H9 (cell line): ENCODE measurements around the gene PATE2. TPM values are rescaled to one million over a fixed set of nuclear protein-coding genes. Genes with fewer than 3 reads are reported as not detected.

Experiments used
- DNase-seq: peaks from one replicate; pipeline ENCODE4 v3.0.0-alpha.2; 2017
- H2AFZ ChIP-seq: one replicate; pipeline ENCODE4 v1.6.1; 2013; ENCODE audit warnings: mild to moderate bottlenecking, low read length, control low read depth, moderate library complexity
- H2AK5ac ChIP-seq: 2 replicates; pipeline ENCODE4 v1.6.1; 2013; ENCODE audit warnings: low read length, control low read depth, mixed read lengths; ENCODE audit not compliant: insufficient read length
- H2BK120ac ChIP-seq: one replicate; pipeline ENCODE4 v1.6.1; 2013; ENCODE audit warnings: low read depth, mild to moderate bottlenecking, low read length, control low read depth, inconsistent platforms; ENCODE audit not compliant: poor library complexity, severe bottlenecking
- H2BK12ac ChIP-seq: 2 replicates; pipeline ENCODE4 v1.6.1; 2013; ENCODE audit warnings: low read length, control low read depth, mixed read lengths, low read depth; ENCODE audit not compliant: insufficient read length
- H2BK15ac ChIP-seq: 2 replicates; pipeline ENCODE4 v1.6.1; 2013; ENCODE audit warnings: low read depth, low read length, control low read depth
- H2BK20ac ChIP-seq: one replicate; pipeline ENCODE4 v1.6.1; 2013; ENCODE audit warnings: low read depth, mild to moderate bottlenecking, low read length, control low read depth, inconsistent platforms; ENCODE audit not compliant: poor library complexity, severe bottlenecking
- H2BK5ac ChIP-seq: 2 replicates; pipeline ENCODE4 v1.6.1; 2013; ENCODE audit warnings: low read length, control low read depth, mixed read lengths; ENCODE audit not compliant: insufficient read length
- H3K14ac ChIP-seq: 2 replicates; pipeline ENCODE4 v1.6.1; 2013; ENCODE audit warnings: low read length, control low read depth; ENCODE audit not compliant: insufficient read depth
- H3K18ac ChIP-seq: 2 replicates; pipeline ENCODE4 v1.6.1; 2013; ENCODE audit warnings: low read depth, mild to moderate bottlenecking, mixed read lengths, low read length, control low read depth; ENCODE audit not compliant: insufficient read length
- H3K23ac ChIP-seq: 2 replicates; pipeline ENCODE4 v1.6.1; 2013; ENCODE audit warnings: low read length, control low read depth, mixed read lengths, low read depth; ENCODE audit not compliant: insufficient read length
- H3K23me2 ChIP-seq: 2 replicates; pipeline ENCODE4 v1.6.1; 2013; ENCODE audit warnings: low read depth, mild to moderate bottlenecking, mixed read lengths, low read length, control low read depth; ENCODE audit not compliant: insufficient read length, poor library complexity, severe bottlenecking
- H3K27ac ChIP-seq: 2 replicates; pipeline ENCODE4 v1.5.1; 2013; ENCODE audit warnings: low read length, control low read depth, mixed read lengths, low read depth; ENCODE audit not compliant: insufficient read length
- H3K27me3 ChIP-seq: 2 replicates; pipeline ENCODE4 v1.6.1; 2013; ENCODE audit warnings: low read length, control low read depth, inconsistent platforms; ENCODE audit not compliant: insufficient read depth
- H3K4ac ChIP-seq: 2 replicates; pipeline ENCODE4 v1.6.1; 2013; ENCODE audit warnings: low read depth, mild to moderate bottlenecking, control low read depth, inconsistent platforms, low read length, moderate library complexity
- H3K4me1 ChIP-seq: 2 replicates; pipeline ENCODE4 v1.6.1; 2013; ENCODE audit warnings: low read length, control low read depth, inconsistent platforms; ENCODE audit not compliant: insufficient read depth
- H3K4me2 ChIP-seq: 2 replicates; pipeline ENCODE4 v1.6.1; 2013; ENCODE audit warnings: low read length, control low read depth, mixed read lengths; ENCODE audit not compliant: insufficient read length, insufficient read depth
- H3K56ac ChIP-seq: 2 replicates; pipeline ENCODE4 v1.6.1; 2013; ENCODE audit warnings: low read depth, mild to moderate bottlenecking, mixed read lengths, low read length, control low read depth; ENCODE audit not compliant: insufficient read length
- H3K79me1 ChIP-seq: 2 replicates; pipeline ENCODE4 v1.6.1; 2013; ENCODE audit warnings: low read depth, mild to moderate bottlenecking, moderate library complexity, low read length, control low read depth, inconsistent platforms; ENCODE audit not compliant: insufficient read depth, poor library complexity, severe bottlenecking
- H3K79me2 ChIP-seq: 2 replicates; pipeline ENCODE4 v1.6.1; 2013; ENCODE audit warnings: low read length, control low read depth, inconsistent platforms; ENCODE audit not compliant: insufficient read depth
- H3K9ac ChIP-seq: 2 replicates; pipeline ENCODE4 v1.6.1; 2013; ENCODE audit warnings: low read length, control low read depth, mixed read lengths; ENCODE audit not compliant: insufficient read length; ENCODE audit errors: extremely low read depth
- H3K9me3 ChIP-seq: one replicate; pipeline ENCODE4 v1.6.1; 2013; ENCODE audit warnings: low read depth, low read length, inconsistent platforms; ENCODE audit not compliant: control insufficient read depth
- H3T11ph ChIP-seq: one replicate; pipeline ENCODE4 v1.6.1; 2013; ENCODE audit warnings: mild to moderate bottlenecking, low read length, control low read depth, inconsistent platforms
- H4K20me1 ChIP-seq: one replicate; pipeline ENCODE4 v1.6.1; 2013; ENCODE audit not compliant: control insufficient read depth, insufficient read length, insufficient read depth
- H4K5ac ChIP-seq: 2 replicates; pipeline ENCODE4 v1.6.1; 2013; ENCODE audit warnings: low read depth, mild to moderate bottlenecking, mixed read lengths, low read length, control low read depth; ENCODE audit not compliant: insufficient read length
- H4K8ac ChIP-seq: replicated peaks from 2 replicates; pipeline ENCODE4 v1.6.1; 2013; ENCODE audit warnings: low read length, control low read depth, mixed read lengths, low read depth; ENCODE audit not compliant: insufficient read length
- H4K91ac ChIP-seq: 2 replicates; pipeline ENCODE4 v1.6.1; 2013; ENCODE audit warnings: low read depth, mild to moderate bottlenecking, moderate library complexity, mixed read lengths, low read length, control low read depth; ENCODE audit not compliant: insufficient read length
- H3K27ac Mint-ChIP-seq, 3 experiments: 2 replicates in 2 of 3; 3 replicates in 1 of 3; pipeline ENCODE4 v1.8.0; 2020 to 2021; ENCODE audit warnings: mixed read lengths in 3 of 3, mild to moderate bottlenecking in 1 of 3, moderate library complexity in 1 of 3
- H3K27me3 Mint-ChIP-seq: 2 replicates; pipeline ENCODE4 v1.8.0; 2021; ENCODE audit warnings: low read depth, mild to moderate bottlenecking, moderate library complexity, mixed read lengths
- H3K36me3 Mint-ChIP-seq, 3 experiments: 2 replicates in 2 of 3; 3 replicates in 1 of 3; pipeline ENCODE4 v1.8.0; 2020 to 2021; ENCODE audit warnings: low read depth in 3 of 3, mixed read lengths in 3 of 3; ENCODE audit not compliant: insufficient read depth in 1 of 3
- H3K4me1 Mint-ChIP-seq, 2 experiments: 2 replicates each; pipeline ENCODE4 v1.8.0; 2020; ENCODE audit warnings: mixed read lengths in 2 of 2
- H3K4me3 Mint-ChIP-seq, 2 experiments: 2 replicates in 1 of 2; 3 replicates in 1 of 2; pipeline ENCODE4 v1.8.0; 2020 to 2021; ENCODE audit warnings: mild to moderate bottlenecking in 2 of 2, mixed read lengths in 2 of 2, moderate library complexity in 1 of 2
- H3K9me3 Mint-ChIP-seq, 2 experiments: 2 replicates in 1 of 2; 3 replicates in 1 of 2; pipeline ENCODE4 v1.8.0; 2020; ENCODE audit warnings: mild to moderate bottlenecking in 2 of 2, mixed read lengths in 2 of 2, moderate library complexity in 1 of 2
- CTCF ChIP-seq: fragments of 200-600 bp; sonication (generic); conservative IDR thresholded peaks from 3 replicates; pipeline ENCODE4 v1.8.0; 2021; ENCODE audit warnings: antibody characterized with exemption, mild to moderate bottlenecking
- WGBS: extraction: QIAGEN DNeasy Blood & Tissue Kit; methylation state at CpG from one replicate; pipeline ENCODE4 v1.1.7; 2013; ENCODE audit warnings: missing lambda C conversion rate, low lambda C conversion rate, mixed read lengths; ENCODE audit not compliant: insufficient read length; ENCODE audit errors: extremely low coverage; 5-methylcytosine and 5-hydroxymethylcytosine counted together
- total RNA-seq: library from RNA; stranded (reverse); gene quantifications from 2 replicates; pipeline ENCODE4 v1.2.1, GENCODE V29; 2021

The PATE2 gene
- total RNA-seq, 1 experiment from 2014 or later = 0.17 TPM

- H2AFZ ChIP-seq = no peak overlapping the region
- H3K27ac ChIP-seq = no peak overlapping the region
- H3K14ac ChIP-seq = no peak overlapping the region
- no peaks in the 10 kb centered on the region for H3K79me2 ChIP-seq
- no peak overlapping the region for H3K4ac ChIP-seq
- DNase-seq = no peak
- no peak overlapping the region for H3K18ac ChIP-seq
- no peak overlapping the region for H2BK15ac ChIP-seq
- no peak overlapping the region for H3K23ac ChIP-seq
- H3K36me3 Mint-ChIP-seq = no peaks in the 10 kb centered on the region
- no peaks in the 10 kb centered on the region for H4K20me1 ChIP-seq
- H3K4me1 Mint-ChIP-seq = no peaks in the 10 kb centered on the region
- H4K8ac ChIP-seq = no peak overlapping the region
- no peak overlapping the region for H4K5ac ChIP-seq
- no peak overlapping the region for H2BK5ac ChIP-seq
- H3K4me1 ChIP-seq = no peaks in the 10 kb centered on the region
- H3K56ac ChIP-seq = no peak overlapping the region
- no peaks in the 10 kb centered on the region for H3K23me2 ChIP-seq
- peaks cover 3 to 9% of the 10 kb centered on the region in 2 experiments; a peak in 3 of 5 replicates for H3K9me3 Mint-ChIP-seq
- no peak overlapping the region for H3T11ph ChIP-seq
- no peak overlapping the region for H3K9ac ChIP-seq
- H3K27ac Mint-ChIP-seq = no peak overlapping the region
- H3K79me1 ChIP-seq = no peaks in the 10 kb centered on the region
- H3K9me3 ChIP-seq = no peaks in the 10 kb centered on the region
- H2BK120ac ChIP-seq = no peak overlapping the region
- H4K91ac ChIP-seq = no peak overlapping the region
- no peak for TF ChIP-seq CTCF
- H2BK20ac ChIP-seq = no peak overlapping the region
- H3K4me3 Mint-ChIP-seq = no peak overlapping the region
- no peak overlapping the region for H2AK5ac ChIP-seq
- H2BK12ac ChIP-seq = no peak overlapping the region
- peaks cover 16% of the 10 kb centered on the region for H3K27me3 Mint-ChIP-seq
- WGBS = no CpG with 5 or more reads among the region's 2 CpGs
- no peak overlapping the region for H3K4me2 ChIP-seq
- no peaks in the 10 kb centered on the region; the same call in 1 of the 2 replicates for H3K27me3 ChIP-seq
Measured at GRCh38 chr11:125784678-125785077, 6.0 kb upstream of the PATE2 start.
